ENCODE data around the gene KCNK4. TPM values are rescaled to one million over a fixed set of nuclear protein-coding genes. Genes with fewer than 3 reads are reported as not detected.
A peak's percentile ranks its signal among the peaks of the same experiment; 100 is the strongest.

The KCNK4 gene
- total RNA-seq, 1 donor: under 0.01 TPM

DNA sequence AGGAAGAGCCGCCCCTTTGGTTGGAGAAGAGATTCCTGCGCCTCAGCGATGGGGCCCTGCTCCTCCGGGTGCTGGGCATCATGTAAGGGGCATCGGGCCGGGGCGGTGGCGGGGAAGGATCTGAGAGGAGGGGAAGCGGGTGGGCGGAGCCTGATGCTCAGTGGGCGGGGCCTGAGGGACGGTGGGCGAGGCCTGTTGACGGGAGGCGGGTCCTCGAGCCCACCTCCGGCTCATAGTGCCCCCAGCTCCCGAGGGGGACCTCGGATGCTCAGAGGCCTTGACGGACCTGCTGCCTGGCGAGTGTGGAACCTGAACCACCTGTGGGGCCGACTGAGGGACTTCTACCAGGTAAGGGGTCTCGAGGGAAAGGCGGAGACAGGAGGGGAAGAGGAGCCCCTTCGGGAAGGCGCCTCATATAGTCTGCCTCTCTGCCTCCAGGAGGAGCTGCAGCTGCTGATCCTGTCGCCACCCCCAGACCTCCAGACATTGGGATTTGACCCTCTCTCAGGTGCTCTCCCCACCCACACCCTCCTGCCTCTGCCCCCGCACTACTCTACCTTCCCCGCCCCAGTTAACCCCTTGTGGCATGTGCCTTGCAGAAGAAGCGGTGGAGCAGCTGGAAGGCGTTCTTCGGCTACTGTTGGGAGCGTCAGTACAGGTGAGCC lies 49.7 kb downstream of the KCNK4 start:
- DNase-seq (ENCODE audit: low read depth in 2 of 3, low spot score in 2 of 3): peak in 2 of 3 donors; percentile 67 to 74

DNA sequence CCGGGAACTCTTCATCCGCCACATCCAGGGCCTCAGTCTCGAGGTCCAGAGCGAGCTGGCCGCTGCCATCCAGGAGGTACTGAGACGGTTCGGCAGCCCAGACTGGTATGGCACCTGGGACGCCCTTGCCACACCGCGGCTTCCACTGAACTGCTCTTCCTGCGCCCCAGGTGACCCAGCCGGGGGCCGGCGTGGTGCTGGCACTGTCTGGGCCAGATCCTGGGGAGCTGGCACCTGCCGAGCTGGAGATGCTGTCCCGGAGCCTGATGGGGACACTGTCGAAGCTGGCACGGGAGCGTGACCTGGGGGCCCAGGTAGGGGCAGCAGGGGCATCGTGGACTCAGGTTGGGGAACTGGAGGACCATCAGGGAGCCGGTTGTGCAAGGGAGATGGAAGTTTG lies 50.3 kb downstream of the KCNK4 start:
- no peak for DNase-seq (ENCODE audit: low read depth in 2 of 3, low spot score in 2 of 3)

DNA sequence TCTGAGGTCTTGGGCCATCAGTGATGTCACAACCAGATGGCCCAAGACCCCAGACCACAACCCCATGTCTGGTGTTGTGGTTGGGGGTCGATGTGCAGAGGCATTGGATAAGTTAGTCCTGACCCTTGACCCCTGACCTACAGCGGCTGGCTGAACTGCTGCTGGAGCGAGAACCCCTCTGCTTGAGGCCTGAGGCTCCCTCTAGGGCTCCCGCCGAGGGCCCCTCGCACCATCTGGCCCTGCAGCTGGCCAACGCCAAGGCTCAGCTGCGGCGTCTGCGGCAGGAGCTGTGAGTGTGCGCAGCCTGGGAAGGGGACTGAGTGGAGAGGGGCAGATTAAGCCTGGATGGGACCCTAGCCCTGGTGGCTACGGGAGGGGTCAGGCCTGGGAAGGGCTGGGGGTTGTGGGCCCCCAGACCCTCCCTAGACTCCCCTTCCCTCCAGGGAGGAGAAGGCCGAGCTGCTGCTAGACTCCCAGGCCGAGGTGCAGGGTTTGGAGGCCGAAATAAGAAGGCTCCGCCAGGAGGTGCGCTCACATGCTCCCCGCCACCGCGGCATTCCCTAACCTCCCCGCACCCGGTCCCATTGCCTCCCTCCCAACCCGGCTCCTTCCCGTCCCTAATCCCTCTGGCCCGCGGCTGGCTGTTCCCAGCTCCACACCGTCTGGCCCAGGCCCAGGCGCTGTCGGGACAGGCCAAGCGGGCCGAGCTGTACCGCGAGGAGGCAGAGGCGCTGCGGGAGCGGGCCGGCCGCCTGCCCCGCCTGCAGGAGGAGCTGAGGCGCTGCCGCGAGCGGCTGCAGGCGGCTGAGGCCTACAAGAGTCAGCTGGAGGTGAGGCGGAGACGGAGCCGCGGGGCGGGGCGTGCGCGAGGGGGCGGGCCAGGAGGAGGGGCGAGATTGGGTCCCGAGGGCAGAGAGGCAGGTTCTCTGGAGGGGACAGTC lies 51.0 kb downstream of the KCNK4 start:
- DNase-seq (ENCODE audit: low read depth in 2 of 3, low spot score in 2 of 3): peak; percentile 69 to 91 (median 88)

DNA sequence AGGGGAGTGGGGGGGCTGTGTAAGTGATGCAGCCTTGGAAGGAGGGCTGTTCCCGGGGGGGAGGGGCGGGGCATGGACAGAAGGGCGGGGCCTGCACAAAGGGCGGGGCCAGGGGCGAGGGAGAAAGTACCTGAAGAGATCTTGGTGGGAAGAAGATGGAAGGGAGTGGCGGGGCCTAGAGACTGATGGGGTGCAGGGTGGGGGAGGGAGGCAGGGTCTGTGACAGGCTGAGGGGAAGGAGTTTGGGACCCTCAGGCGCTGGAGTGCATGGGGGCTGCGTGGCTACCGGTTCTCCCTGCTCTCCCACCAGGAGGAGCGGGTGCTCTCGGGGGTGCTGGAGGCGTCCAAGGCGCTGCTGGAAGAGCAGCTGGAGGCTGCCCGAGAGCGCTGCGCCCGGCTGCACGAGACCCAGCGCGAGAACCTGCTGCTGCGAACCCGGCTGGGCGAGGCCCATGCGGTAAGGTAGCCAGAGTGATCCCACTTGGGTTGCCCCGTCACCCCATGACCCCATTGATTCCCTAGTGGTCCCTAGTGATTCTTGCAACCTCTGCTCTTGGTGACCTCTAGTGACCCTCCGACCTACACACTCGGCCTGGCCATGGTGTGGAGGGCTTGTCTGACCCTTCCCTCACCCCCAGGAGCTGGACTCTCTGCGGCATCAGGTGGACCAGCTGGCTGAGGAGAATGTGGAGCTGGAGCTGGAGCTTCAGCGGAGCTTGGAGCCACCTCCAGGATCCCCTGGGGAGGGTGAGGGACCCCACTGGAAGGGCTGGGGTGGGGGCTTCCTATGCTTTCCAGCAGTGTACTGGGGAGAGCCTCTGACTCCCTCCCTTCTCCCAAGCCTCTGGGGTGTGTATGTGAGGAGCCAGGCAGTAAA lies 52.0 kb downstream of the KCNK4 start:
- no peak for DNase-seq (ENCODE audit: low read depth in 2 of 3, low spot score in 2 of 3)

DNA sequence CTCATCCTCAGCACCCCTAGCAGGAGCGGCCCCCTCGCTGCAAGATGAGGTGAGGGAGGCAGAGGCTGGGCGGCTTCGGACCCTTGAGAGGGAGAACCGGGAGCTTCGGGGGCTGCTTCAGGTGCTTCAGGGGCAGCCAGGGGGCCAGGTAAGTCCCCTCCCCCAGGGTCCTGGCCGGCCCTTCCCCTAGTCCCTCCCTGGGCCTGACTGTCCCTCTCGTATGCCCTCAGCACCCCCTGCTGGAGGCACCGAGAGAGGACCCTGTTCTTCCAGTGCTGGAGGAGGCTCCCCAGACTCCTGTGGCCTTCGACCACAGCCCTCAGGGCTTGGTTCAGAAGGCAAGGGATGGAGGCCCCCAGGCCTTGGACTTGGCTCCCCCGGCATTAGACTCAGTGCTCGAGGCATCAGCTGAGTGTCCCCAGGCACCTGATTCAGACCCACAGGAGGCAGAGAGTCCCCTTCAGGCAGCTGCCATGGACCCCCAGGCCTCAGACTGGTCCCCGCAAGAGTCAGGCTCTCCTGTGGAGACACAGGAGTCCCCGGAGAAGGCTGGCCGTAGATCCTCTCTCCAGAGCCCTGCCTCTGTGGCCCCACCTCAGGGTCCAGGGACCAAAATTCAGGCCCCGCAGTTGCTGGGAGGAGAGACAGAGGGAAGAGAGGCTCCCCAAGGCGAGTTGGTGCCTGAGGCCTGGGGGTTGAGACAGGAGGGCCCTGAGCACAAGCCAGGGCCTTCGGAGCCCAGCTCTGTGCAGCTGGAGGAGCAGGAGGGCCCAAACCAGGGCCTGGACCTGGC lies 52.9 kb downstream of the KCNK4 start:
- DNase-seq (ENCODE audit: low read depth in 2 of 3, low spot score in 2 of 3): no peak

DNA sequence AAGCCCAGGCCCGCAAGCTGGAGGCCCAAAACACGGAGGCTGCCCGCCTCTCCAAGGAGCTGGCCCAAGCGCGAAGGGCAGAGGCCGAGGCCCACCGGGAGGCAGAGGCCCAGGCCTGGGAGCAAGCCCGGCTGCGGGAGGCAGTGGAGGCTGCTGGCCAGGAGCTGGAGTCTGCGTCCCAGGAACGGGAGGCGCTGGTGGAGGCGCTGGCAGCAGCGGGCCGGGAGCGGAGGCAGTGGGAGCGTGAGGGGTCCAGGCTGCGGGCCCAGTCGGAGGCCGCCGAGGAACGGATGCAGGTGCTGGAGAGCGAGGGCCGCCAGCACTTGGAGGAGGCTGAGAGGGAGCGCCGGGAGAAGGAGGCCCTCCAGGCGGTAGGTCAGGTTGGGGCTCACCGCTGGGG lies 53.7 kb downstream of the KCNK4 start:
- DNase-seq (ENCODE audit: low read depth in 2 of 3, low spot score in 2 of 3): no peak

DNA sequence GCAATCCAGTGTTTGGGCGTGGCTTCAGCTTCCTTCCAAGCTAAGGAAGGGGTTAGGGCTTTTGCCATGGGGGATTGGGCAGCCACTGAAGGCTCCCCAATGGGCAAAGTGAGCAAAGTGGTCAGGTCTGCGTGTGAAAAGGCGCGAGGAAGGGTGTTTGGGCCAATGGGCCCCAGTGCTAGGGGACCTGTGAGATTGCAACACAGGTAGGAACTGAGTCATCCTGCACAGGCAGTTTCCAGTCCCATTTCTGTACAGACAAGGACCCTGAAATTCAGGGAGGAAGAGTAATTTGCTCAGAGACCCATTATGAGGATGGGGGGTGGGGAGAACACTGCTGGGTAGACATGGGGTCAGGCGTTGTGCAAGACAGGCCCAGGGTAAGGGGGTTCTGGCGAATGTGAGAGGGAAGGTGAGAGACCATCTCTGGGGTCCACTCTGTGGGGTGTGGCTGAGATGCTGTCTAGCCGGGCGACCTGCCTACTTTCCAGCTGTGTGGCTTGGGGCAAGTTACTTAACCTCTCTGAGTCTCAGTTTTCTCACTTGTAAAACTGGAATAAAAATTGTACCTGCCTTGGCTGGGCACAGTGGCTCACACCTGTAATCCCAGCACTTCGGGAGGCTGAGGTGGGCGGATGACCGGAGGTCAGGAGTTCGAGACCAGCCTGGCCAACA lies 56.2 kb downstream of the KCNK4 start:
- DNase-seq (ENCODE audit: low read depth in 2 of 3, low spot score in 2 of 3): no peak

DNA sequence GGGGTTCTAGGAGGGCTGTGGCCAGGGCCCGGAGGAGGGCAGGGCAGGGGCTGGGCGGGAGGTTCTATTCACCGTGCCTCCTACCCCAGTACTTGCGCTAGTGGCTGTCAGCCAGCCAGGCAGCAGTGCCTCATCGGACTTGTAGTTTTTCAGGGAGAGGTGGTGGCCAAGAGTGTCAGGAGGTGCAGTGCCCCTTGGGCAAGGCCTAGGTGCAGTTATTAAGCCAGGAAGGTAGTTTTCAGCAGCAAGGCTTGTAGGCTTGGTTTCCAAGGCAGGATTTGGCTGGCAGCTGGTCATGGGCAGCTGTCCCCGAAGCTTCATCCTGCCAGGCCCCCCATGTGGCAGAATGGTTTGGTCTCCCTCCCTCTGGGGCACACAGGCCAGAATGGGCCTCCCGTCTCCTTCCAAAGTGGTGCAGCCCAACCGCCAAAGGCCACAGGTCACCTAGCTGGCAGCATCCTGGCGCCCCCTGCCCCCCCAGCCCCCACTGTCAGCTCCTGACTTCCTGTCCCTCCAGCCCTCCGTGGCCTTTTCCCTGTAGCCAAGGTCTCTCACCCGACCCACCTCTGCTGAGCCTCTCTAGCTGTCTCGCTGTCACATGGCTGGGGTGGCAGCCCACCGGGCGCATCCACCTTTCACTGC lies 57.4 kb downstream of the KCNK4 start:
- no peak for DNase-seq (ENCODE audit: low read depth in 2 of 3, low spot score in 2 of 3)

DNA sequence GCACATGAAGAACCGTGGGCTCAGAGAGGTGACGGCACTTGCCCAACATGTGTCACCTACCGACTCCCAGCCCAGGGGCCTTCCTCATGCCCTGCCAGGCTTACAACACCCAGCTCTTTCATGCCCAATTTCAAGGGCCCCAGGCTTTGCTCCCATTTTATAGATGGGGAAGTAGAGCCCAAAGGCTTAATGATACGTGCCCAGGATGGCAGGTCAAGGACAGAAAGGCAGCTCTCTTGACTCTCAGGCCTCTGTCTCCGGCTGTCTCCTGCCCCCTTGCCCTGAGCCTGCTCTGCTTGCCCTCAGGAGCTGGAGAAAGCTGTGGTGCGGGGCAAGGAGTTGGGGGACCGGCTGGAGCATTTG lies 57.9 kb downstream of the KCNK4 start:
- DNase-seq (ENCODE audit: low read depth in 2 of 3, low spot score in 2 of 3): no peak

DNA sequence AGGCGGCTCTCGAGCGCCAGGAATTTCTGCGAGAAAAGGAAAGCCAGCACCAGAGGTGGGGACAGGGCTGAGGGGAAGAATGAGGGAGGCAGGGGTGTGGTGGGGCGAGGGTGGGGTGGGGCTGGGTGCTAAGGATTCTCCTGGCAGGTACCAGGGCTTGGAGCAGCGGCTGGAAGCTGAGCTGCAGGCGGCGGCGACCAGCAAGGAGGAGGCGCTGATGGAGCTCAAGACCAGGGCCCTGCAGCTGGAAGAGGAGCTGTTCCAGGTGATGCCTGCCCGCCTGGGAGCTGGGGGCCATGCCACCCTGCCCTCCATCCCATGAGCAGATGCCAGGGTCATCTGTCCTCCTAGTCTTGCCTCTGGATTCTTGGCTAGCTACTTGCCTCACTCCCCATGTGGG lies 58.3 kb downstream of the KCNK4 start:
- DNase-seq (ENCODE audit: low read depth in 2 of 3, low spot score in 2 of 3): no peak

Small RNAs within 50 kb of the gene (small RNA-seq; reads per million reads assigned to genes)
- gene MIR7155: not detected
- not detected for gene RF00019

Other genes with a start within 250 kb of the KCNK4 start
- gene MACROD1, start 125.2 kb upstream of the KCNK4 start, total RNA-seq: 22.4 TPM
- gene STIP1, start 105.1 kb upstream of the KCNK4 start, total RNA-seq: 77.3 TPM
- 221 TPM for gene FERMT3, start 84.6 kb upstream of the KCNK4 start, total RNA-seq
- 33.1 TPM for gene TRPT1, start 65.1 kb upstream of the KCNK4 start, total RNA-seq
- gene NUDT22, start 65.0 kb upstream of the KCNK4 start, total RNA-seq: 60.1 TPM
- 44.7 TPM for gene DNAJC4, start 60.8 kb upstream of the KCNK4 start, total RNA-seq
- 15.9 TPM for gene VEGFB, start 56.7 kb upstream of the KCNK4 start, total RNA-seq
- 36.6 TPM for gene FKBP2, start 50.2 kb upstream of the KCNK4 start, total RNA-seq
- gene PPP1R14B, start 44.4 kb upstream of the KCNK4 start, total RNA-seq: 77.0 TPM
- 25.9 TPM for gene PLCB3, start 39.8 kb upstream of the KCNK4 start, total RNA-seq
- gene BAD, start 6.6 kb upstream of the KCNK4 start, total RNA-seq: 32.6 TPM
- gene GPR137, start 5.5 kb upstream of the KCNK4 start, total RNA-seq: 15.1 TPM
- gene CATSPERZ, start 9.1 kb downstream of the KCNK4 start, total RNA-seq: not detected
- 19.9 TPM for gene ESRRA, start 14.2 kb downstream of the KCNK4 start, total RNA-seq
- 203 TPM for gene TRMT112, start 26.3 kb downstream of the KCNK4 start, total RNA-seq
- 103 TPM for gene PRDX5, start 26.8 kb downstream of the KCNK4 start, total RNA-seq
- 21.3 TPM for gene CCDC88B, start 48.9 kb downstream of the KCNK4 start, total RNA-seq
- 59.0 TPM for gene RPS6KA4, start 67.9 kb downstream of the KCNK4 start, total RNA-seq

All from hematopoietic multipotent progenitor cell (in vitro differentiated cells).